Measurements from ENCODE around the gene HIPK2.
A peak's percentile ranks its signal among the peaks of the same experiment; 100 is the strongest.

Gene HIPK2

DNA sequence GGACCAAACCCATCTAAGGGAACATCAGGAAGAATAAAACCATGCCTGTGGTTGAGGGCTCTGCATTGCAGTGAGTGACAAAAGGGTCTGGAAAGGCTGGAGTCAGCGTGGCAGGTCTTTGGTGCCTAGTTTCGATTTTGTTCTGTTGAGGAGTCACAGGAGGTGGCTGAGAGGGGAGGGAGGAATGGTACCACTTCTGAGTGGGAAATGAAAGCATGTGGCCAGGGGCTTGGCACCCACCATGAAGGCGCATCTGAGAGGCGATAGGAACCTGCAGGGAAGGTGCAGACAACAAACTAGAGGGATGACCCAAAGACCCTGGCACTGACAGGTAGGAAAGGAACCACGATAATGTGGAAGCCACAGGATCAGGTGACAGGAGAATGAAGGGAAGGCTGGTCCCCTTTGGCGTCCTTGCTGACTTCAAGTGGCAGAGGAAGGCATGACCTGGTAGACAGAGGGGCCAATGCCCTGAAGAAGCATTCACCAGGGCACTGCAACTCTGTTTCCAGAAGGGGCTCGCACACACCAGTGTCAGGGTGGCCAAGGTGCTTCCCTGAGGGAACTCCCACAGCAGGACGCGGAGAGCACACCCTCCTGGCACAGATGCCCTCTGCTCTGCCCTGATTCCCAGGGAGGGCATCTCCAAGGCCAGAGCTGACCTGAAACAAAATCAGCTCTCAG, 41.7 kb downstream of the HIPK2 start:
- DNase-seq (ENCODE audit: low spot score), result no peak

DNA sequence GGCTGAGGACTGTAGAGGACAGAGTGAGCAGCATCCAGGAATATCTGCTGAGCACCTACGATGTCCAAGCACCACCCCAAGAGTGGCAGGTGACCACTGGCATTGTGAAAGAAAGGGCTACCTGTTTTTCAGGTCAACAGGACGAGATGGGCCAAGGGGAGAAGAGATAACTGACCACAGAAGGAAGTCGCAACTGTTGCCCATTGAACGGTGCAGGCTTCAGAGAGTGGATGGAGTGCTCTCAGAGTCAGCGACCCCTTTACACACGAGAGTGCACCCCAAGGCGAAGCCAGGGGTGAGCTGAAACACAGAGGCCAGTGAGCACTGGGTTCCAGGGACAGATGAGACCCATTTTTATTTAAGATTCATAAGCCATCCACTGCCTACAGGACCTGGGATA, 42.3 kb downstream of the HIPK2 start:
- no peak for DNase-seq (ENCODE audit: low spot score)

DNA sequence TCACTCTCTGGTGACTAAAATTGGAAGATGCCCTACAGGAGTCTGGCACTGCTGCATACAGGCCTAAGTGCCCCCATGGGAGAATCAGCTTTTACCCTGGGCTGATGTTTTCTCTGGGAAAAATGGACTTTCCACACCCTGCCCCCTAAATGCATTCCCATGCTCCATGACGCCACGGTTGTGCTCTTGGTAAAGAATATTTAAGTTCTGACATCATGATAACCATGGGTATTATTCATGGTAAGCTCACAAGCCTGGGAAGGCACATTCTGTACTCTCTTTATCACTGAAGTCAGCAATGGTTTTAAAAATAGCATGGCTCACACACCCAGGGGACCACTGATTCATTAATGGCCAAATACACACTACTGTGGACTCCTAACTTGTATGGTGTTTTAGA, 43.4 kb downstream of the HIPK2 start:
- DNase-seq (ENCODE audit: low spot score), result no peak

DNA sequence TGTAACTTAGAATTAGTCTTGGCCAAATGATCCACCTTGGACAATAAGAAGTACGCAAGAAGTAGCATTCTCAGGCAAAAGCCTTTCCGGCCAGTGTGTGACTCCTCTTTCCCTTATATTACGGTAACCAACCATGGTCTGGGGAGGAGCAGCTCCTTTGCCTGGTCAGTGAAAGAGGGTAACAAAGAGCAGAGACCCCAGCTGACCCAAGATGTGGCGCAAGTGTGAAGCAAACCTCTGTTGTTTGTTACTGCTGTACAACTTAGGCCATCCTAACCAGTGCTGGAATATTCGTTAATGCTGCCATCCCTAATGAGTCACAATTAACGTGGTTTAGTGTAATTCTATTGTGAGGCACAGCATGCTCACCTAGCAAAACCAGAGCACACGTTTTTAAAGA, 44.0 kb downstream of the HIPK2 start:
- no peak for DNase-seq (ENCODE audit: low spot score)

DNA sequence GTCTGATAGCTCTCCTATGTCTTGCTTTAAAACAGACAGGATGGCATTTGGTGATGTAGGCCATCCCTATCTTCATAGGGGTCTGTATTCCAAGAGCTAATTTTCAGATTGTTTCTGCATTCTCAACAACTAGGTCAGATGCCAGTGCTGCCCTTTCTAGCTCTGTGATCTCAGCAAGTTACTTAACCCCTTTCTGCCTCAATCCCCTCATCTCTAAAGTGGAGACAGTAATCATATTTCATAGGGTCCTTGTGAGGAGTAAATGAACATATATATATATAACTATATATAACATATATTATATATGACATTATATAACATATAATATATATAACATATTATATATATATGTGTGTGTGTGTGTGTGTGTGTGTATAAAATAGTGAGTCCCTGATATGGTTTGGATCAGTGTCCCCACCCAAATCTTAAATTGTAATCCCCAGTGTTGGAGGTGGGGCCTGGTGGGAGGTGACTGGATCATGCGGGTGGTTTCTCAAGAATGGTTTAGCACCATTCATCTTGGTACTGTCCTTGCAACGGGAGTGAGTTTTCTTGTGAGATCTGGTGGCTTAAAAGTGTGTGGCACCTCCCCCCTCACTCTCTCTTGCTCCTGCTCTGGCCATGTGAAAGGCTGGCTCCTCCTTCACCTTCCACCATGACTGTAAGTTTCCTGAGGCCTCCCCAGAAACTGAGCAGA, 45.2 kb downstream of the HIPK2 start:
- no peak for DNase-seq (ENCODE audit: low spot score)

DNA sequence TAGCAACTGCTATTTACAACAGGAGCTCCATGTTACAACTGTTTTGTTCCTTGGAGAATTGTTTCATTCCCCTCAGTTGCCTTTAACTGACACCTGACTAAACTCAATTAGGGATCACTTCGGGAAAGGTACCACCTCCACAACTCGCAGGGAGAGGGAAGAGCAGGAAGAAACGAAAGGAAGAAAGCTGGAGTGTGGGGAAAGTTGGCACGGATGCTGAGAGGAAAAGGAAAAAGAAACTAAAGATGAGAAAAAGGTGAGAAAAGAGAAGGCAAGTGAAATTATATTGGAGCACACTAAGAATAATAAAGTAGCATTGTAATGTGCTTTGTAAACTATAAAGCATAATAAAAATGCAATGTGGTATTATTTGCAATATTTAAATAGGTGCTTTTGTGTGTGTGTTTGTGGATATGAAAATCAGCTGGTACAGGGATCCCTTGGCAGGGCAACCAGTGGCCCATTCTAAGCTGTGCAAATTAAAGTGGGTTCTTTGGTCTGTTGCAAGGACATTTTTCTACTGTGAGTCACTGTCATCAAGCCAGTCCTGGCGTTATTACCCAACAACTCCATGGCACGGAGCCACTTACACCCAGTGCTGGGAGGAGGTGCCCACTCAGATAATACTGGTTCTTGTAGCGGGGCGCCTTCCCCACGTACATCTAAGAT, 45.9 kb downstream of the HIPK2 start:
- no peak for DNase-seq (ENCODE audit: low spot score)

DNA sequence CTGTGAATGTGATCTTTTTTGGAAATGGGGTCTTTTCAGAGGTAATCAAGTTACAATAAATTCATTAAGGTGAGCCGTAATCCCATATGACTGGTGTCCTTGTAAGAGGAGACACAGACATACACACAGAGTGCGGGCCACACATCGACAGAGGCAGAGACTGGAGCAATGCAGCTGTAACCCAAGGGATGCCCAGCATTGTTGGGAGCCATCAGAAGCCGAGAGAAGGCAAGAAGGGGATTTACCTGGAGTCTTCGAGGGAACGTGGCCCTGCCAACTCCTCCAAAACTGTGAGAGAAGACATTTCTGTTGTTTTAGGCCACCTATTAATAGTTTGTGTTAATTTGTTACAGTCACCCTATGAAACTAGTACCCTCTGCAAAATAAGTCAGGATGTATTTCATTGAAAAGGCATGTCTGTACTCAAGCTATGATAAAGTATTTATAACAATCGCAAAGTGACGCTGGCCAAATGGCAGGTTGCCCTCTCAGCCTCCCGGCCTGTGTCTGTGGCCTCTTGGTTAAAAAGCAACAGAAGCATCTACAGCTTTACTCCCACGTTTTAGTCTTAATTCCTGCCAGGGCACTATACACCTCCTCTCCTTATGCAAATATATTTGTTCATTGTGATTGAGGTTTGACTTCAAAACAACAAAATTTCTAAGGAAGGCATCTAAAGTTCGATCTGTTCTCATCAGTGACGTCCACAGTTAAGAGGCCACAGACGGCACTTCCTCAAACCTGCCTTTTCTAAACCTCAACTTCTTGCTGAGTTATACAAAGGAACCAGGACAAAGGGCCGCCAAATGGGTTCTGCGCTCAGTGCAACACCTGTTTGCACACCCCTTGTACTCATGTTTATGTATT, 46.8 kb downstream of the HIPK2 start:
- DNase-seq (ENCODE audit: low spot score), result peak; percentile 16

DNA sequence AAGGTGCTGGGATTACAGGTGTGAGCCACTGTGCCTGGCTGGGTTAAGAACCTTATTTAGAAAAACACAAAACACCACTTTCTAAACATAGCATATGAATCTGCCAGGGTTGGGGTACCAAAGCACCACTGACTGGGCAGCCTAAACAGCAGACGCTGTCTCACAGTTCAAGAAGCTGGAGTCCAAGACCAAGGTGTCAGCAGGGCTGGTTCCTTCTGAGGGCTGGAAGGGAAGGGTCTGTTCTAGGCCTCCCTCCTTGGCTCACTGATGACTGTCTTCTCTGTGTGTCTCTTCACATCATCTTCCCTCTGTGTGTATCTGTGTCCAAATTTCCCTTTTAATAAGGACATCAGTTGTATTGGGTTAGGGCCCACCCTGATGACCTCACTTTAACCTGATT, 49.6 kb downstream of the HIPK2 start:
- DNase-seq (ENCODE audit: low spot score), result no peak

DNA sequence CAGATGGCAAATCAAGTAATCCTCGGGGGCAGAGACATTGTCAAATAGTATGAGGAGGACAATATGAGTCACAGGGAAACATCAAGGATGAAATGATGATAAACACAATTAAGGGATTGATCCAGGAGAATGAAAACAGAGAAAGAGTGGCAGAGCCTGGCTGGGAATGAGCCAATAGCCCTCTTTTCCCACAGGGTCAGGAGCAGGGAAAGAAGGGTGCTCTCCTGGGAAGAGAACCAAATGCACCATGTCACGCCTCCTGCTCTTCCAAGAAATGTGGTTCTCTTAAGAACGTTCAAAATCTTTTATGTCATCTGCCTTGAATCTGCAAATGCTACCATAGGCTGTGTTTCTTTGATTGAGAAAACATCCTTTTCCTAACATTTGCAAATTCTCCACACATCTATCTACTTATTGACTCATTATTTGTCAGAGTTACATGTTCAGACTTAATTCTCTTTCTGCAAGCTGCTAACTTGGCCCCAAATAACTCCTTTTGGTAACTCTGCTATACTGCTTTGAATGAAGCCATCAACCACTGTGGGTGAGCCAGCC, 50.6 kb downstream of the HIPK2 start:
- DNase-seq (ENCODE audit: low spot score), result no peak

DNA sequence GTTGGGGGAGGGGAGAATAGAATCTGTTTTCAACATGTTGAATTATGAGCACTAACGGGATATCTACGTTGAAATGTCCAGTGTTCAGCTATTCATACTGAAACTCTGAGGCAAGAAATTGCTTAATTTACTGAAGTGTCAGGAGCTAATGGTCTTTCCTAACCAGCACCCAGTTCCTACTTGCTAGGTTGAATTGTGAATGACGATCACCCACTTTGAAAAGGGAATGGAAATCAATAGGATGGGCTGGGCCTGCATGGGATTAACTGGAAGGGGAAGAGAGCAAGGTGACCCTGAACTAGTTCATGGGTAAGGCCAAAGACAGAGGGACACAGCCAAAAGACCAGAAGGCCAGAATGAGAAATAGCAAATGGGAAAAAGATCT, 51.3 kb downstream of the HIPK2 start:
- no peak for DNase-seq (ENCODE audit: low spot score)

DNA sequence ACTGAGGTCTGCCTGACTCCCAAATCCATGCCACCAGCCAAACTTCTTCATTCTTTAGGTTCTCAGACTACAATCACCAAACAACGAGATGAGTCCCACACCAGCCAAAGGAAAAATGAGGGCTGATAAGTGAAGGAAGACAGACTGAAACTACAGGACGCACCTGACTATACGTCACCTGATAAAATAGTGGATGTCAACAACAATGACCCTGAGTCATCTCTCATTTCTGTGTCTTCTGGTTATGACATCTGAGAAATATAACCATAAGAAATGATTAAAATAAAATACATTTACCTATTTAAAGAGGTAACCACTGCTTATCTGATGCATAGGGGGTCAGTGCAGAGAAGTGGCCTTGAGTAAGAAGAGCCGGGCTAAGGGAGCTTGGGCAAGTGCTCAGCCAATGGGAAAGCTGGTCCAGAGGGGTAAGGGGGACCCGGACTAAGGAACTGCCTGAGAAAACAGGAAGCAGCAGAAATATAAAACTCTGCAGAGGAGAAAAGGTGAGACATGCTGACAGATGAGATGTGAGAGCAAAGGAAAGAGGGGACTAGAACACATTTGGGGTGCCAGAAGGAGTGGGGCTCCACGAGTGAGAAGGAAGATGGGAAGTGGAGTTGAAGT, 51.8 kb downstream of the HIPK2 start:
- DNase-seq (ENCODE audit: low spot score), result no peak

DNA sequence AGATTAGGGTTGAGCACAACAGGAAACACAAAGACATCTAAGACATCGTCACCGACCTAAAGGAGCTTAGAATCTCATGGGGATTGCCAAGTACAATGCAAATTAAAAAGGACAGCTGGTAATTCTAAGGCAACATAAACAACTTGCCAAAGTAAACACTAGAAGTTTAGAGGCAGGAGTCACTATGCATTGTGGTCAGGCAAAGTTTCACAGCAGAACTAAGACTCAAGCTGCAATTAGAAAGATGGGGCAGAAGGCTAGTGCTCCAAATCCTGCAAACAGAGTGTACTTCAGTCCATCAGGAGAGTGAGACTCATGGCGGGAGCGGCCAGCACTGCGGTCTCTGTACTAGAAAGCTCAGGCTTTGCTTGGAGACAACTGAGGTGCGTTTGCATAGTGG, 52.7 kb downstream of the HIPK2 start:
- no peak for DNase-seq (ENCODE audit: low spot score)

DNA sequence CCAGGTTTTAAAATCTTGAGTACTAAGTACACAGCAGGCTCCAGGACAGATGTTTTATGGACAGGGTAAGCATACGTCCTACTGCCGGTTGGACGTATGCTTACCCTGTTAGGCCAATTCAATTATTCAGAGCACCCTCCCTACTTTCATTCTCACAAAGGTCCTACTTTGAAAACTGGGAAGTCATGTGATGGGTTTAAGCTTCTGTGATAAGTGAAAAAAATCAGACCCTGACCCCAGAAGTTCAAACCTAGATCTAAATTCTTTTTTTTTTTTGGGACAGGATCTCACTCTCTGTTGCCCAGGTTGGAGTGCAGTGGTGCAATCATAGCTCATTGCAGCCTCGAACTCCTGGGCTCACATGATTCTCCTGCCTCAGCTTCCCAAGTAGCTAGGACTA, 55.2 kb downstream of the HIPK2 start:
- no peak for DNase-seq (ENCODE audit: low spot score)

DNA sequence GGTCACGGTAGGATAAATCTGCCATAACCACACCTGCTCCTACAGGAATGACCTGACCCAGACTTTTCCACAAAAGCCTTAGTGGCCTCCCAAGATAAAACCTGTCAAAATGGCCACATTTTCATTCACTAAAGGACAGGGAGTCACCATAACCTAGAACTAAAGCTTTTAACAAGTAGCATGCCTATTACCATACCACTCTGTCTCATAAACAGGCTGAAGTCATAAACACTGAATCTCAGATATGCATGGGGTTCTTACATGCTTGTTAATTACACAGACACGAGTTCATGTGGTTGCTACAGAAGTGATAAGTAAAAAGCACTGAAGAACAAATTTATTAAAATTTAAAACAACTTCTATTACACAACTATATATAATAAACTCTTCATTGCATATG, 56.0 kb downstream of the HIPK2 start:
- no peak for DNase-seq (ENCODE audit: low spot score)

DNA sequence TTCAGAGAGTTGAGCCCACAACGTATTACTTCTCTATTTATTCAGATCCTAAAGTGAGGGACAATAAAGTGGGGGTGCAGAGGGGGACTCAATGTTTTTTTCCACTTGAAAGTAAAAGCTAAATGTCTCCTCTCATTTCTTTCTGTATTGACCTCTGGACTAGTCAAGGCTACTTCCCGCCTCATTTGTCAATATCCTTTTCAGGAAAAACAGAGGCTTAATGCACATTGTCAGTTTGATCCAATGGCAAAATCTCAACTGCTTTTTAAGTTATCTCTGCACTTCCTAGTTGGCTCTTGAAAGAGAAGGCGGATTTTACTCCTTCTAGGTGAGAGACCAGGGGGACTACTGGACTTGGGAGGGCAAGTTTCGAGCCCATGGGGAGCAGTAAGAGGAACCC, 56.4 kb downstream of the HIPK2 start:
- DNase-seq (ENCODE audit: low spot score), result no peak

DNA sequence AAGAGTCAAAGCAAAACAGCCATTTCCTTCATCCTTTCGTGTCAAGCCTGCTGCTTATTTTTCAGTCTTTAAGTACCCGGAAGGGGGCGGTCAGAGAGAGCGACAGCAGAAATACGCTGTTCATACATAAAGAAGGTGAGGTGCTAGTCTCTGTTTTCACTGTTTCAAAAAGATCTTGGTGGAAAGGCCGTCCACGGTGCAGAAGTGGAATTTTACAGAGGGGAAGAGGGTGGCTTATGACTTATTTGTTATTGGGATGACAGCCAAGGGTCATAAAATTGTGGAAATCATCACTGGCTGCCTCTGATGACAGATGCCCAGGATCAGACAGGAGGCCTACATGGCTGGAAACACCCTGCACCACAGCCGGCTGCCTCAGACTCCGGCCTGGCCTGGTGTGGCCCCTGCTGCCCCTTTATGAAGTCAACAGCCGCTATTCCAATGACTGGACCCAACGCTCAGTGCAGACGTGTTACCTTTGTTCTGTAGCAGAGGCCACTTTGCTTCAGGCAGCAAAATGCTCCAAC, 57.0 kb downstream of the HIPK2 start:
- no peak for DNase-seq (ENCODE audit: low spot score)

DNA sequence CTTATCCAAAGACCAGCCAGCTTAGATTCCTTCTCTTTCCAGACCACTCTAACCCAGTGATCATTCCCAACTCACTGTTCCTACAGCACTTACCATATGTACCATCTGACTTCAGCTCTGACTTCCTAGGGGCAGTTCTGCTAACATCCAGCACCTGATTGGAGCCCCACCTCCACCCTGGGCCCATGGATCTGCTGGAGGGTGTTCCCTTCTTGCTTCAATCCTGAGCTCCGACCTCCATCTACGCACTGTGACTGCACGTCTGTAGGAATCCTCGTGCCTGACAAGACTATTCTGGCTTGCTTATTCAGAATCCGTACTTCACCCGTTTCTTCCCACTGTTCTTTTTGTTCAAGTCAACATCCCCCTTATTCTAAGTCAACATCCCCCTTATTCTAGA, 57.6 kb downstream of the HIPK2 start:
- DNase-seq (ENCODE audit: low spot score), result no peak

DNA sequence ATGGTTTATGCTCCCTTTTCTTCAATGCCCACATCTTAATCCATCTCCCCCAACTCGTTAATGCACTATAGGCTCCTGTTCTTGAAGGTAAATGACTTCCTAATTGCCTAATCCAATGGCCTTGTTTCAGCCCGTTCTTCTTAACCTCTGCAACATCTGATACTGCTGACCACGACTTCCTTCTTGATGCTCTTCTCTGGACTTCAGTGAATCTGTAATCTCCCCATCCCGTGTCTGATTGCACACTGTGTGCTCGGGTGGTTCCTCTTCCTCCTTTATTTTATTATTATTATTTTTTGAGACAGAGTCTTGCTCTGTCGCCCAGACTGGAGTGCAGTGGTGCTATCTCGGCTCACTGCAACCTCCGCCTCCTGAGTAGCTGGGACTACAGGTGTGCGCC, 58.9 kb downstream of the HIPK2 start:
- no peak for DNase-seq (ENCODE audit: low spot score)

DNA sequence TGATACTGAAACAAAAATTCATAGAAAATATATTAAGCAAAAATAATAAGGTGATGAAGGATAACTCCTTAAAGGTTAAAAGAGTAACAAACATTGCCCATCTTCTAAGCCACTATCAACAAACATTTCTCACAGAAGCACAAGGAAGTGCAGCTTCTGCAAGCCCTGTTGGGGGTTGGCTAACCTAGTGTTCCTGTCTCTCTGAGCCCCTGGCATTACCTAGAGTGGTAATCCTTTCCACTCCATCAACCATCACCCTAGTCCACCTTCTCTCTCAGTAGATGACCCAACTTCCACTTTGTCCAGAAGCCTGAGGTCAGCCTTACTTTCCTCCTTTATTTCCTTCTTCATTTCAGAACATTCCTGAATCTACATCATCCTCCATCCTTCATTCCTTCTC, 59.7 kb downstream of the HIPK2 start:
- DNase-seq (ENCODE audit: low spot score), result no peak

DNA sequence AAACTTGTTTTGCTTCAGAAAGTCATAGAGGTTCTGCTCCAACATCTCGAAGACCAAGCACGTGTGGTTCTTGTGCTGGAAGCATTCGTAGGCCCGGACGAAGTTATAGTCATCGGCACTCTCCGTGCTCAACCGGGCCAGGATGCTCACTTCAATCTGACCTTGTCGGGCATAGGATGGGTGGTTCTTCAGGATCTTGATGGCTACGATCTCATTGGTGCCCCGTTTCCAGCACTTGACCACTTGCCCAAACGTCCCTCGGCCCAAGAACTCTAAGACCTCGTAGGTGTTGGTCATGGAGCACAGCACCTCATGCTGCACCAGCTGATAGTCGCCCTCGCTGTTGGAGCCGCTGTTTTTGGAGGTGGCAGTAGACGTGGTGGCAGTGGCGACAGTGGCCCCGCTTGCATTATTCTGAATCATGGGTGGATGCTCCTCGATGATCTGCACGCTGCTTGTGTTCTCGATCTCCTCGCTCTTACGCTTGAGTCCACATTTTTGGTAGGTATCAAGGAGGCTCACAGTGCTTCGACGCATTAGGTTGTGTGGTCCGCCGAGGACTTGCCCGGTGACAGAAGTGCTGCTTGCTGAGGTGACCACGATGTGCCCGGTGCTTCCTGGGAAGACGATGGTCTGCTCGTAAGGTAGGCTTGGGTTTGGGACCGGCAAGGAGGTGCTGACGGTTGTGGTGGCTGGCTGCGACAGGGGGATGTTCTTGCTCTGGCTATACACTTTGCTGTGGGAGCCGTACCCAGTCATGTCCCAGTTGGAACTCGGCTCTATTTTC, 61.4 kb downstream of the HIPK2 start:
- DNase-seq (ENCODE audit: low spot score), result no peak

Data from CD4-positive, alpha-beta T cell treated with Interleukin-6 at 100 ng/mL for 8 hours (primary cell).